ENCODE measurements around the gene PCTP. TPM values are rescaled to one million over a fixed set of nuclear protein-coding genes. Genes with fewer than 3 reads are reported as not detected.

The PCTP gene
- total RNA-seq, 1 experiment from 2014 or later = 17.3 TPM

- Histone ChIP-seq H3K4me2 (no peak overlapping the region), H3K9me2 (ENCODE audit: insufficient read depth) (no peaks in the 10 kb centered on the region), H4K20me1 (ENCODE audit: insufficient read depth) (no peaks in the 10 kb centered on the region), H3K79me2 (ENCODE audit: low read depth) (no peaks in the 10 kb centered on the region), H3K27me3 (ENCODE audit: insufficient read depth, low read depth) (peaks cover 21% of the 10 kb centered on the region), H2AFZ (no peak overlapping the region), H3K4me1 (replicated peaks; ENCODE audit: insufficient read depth) (no peaks in the 10 kb centered on the region), H3F3A (ENCODE audit: insufficient read depth, low read depth) (no peaks in the 10 kb centered on the region), H3K4me3 (no peak overlapping the region), H3K27ac (no peak overlapping the region), H3K36me3 (ENCODE audit: low read depth) (no peaks in the 10 kb centered on the region), H3K9me3 (ENCODE audit: insufficient read depth, low read depth) (no peaks in the 10 kb centered on the region)
- CTCF ChIA-PET = no interaction called here
- POLR2A ChIA-PET (ENCODE audit: unreplicated experiment) = no interaction called here
- no TSS peak for BruUV-seq (replicated peaks)
- DNase-seq = no peak
- intact Hi-C loops (cut with micrococcal nuclease; ENCODE audit: unreplicated experiment) = no loop called here
- TF ChIP-seq CTCF (conservative IDR thresholded peaks at IDR 0.05) = no peak
- TF ChIP-seq EZH2 (IDR thresholded peaks at IDR 0.05; ENCODE audit: low read depth) = no peak
These were observed 22.9 kb upstream of the PCTP start for GRCh38 chr17:55727920-55728319.

- BruUV-seq (replicated peaks) = no TSS peak
- peaks cover 16% of the 10 kb centered on the region for H3K27me3 ChIP-seq (ENCODE audit: insufficient read depth, low read depth)
- no peaks in the 10 kb centered on the region for H3K79me2 ChIP-seq (ENCODE audit: low read depth)
- H3K27ac ChIP-seq = no peak overlapping the region
- H3F3A ChIP-seq (ENCODE audit: insufficient read depth, low read depth) = no peaks in the 10 kb centered on the region
- no peak overlapping the region for H2AFZ ChIP-seq
- H3K4me2 ChIP-seq = no peak overlapping the region
- no peaks in the 10 kb centered on the region for H3K9me3 ChIP-seq (ENCODE audit: insufficient read depth, low read depth)
- no peaks in the 10 kb centered on the region for H3K9me2 ChIP-seq (ENCODE audit: insufficient read depth)
- CTCF ChIA-PET = interaction anchor here (0.5 kb wide), 1 partner anchor 9 kb away, joined by 5 read pairs; no protein-coding TSS in a partner anchor
- DNase-seq = no peak
- TF ChIP-seq EZH2 (IDR thresholded peaks at IDR 0.05; ENCODE audit: low read depth) (no peak), CTCF (conservative IDR thresholded peaks at IDR 0.05) (no peak)
- no peaks in the 10 kb centered on the region for H3K36me3 ChIP-seq (ENCODE audit: low read depth)
- H4K20me1 ChIP-seq (ENCODE audit: insufficient read depth) = no peaks in the 10 kb centered on the region
- no peaks in the 10 kb centered on the region for H3K4me1 ChIP-seq (replicated peaks; ENCODE audit: insufficient read depth)
- intact Hi-C loops (cut with micrococcal nuclease; ENCODE audit: unreplicated experiment) = no loop called here
- no peak overlapping the region for H3K4me3 ChIP-seq
- POLR2A ChIA-PET (ENCODE audit: unreplicated experiment) = no interaction called here
These were observed 22.5 kb upstream of the PCTP start for GRCh38 chr17:55728361-55728760.

GRCh38 chr17:55728833-55729232, 22.0 kb upstream of the PCTP start:
- POLR2A ChIA-PET (ENCODE audit: unreplicated experiment) = no interaction called here
- H3K4me1 ChIP-seq (replicated peaks; ENCODE audit: insufficient read depth) = no peaks in the 10 kb centered on the region
- H3K27ac ChIP-seq = no peak overlapping the region
- H3K27me3 ChIP-seq (ENCODE audit: insufficient read depth, low read depth) = peaks cover 13% of the 10 kb centered on the region
- CTCF ChIA-PET = interaction anchor here (0.5 to 0.7 kb wide), 2 partner anchors 9 to 480 kb away, joined by 3 to 5 read pairs; no protein-coding TSS in a partner anchor
- H3K79me2 ChIP-seq (ENCODE audit: low read depth) = no peaks in the 10 kb centered on the region
- TF ChIP-seq EZH2 (IDR thresholded peaks at IDR 0.05; ENCODE audit: low read depth) = no peak
- no peak for TF ChIP-seq CTCF (conservative IDR thresholded peaks at IDR 0.05)
- no peak overlapping the region for H3K4me2 ChIP-seq
- H4K20me1 ChIP-seq (ENCODE audit: insufficient read depth) = no peaks in the 10 kb centered on the region
- no peak overlapping the region for H2AFZ ChIP-seq
- no TSS peak for BruUV-seq (replicated peaks)
- no peaks in the 10 kb centered on the region for H3K9me3 ChIP-seq (ENCODE audit: insufficient read depth, low read depth)
- intact Hi-C loops (cut with micrococcal nuclease; ENCODE audit: unreplicated experiment) = no loop called here
- no peaks in the 10 kb centered on the region for H3K9me2 ChIP-seq (ENCODE audit: insufficient read depth)
- H3K36me3 ChIP-seq (ENCODE audit: low read depth) = no peaks in the 10 kb centered on the region
- no peak for DNase-seq
- no peaks in the 10 kb centered on the region for H3F3A ChIP-seq (ENCODE audit: insufficient read depth, low read depth)
- H3K4me3 ChIP-seq = no peak overlapping the region

Data from PC-9 (cell line).